ENCODE results near the gene GTF2F1.
A peak's percentile ranks its signal among the peaks of the same experiment; 100 is the strongest.

Gene GTF2F1

DNA sequence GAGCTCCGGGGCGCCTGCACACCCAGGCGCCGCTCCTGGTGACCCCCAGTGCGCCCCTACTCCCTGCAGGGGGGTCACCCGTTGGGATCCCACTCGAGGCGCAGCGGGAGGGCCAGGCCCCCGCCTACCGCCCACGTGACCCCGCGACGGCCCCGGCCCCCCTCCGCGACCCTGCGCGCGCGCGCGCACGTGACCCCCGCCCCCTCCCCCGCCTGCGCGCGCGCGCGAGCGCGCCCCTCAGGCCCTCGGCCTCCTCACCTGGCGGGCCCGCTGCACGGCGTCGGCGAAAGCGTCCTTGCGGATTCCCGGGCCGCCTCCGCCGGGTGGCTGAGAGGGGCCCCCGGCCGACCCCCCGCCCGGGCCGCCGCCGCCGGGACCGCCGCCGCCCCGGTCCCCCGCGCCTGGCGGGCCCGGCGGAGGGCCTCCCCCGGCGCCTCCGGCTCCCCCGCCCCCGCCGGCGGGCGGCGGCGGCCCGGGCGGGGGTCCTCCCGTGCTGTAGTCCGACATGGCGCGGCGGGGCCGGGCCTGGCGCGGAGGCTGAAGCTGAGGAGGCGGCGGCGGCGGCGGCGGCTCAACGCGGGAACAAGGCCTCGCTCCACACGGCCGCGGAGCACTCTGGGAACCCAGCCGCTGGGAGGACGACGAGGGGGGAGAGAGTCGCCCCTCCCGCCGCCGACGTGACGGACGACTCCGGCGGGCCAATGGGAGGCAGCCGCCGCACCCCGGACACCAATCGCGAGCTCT, 31.4 kb upstream of the GTF2F1 start, which contains the start of gene KHSRP:
TSS of gene KHSRP (minus strand) at position 617 of the 744 bp plus-strand sequence. CDS start at position 507, 110 bp downstream.
- no peak for TF ChIP-seq CTCF (IDR thresholded peaks at IDR 0.05; ENCODE audit: insufficient read depth, low read depth, low read length, missing control alignments)
- peak within 1 kb of the TSS; percentile 97 for H3K4me3 ChIP-seq (ENCODE audit: low read length)
- DNase-seq (ENCODE audit: low read depth), result no peak

DNA sequence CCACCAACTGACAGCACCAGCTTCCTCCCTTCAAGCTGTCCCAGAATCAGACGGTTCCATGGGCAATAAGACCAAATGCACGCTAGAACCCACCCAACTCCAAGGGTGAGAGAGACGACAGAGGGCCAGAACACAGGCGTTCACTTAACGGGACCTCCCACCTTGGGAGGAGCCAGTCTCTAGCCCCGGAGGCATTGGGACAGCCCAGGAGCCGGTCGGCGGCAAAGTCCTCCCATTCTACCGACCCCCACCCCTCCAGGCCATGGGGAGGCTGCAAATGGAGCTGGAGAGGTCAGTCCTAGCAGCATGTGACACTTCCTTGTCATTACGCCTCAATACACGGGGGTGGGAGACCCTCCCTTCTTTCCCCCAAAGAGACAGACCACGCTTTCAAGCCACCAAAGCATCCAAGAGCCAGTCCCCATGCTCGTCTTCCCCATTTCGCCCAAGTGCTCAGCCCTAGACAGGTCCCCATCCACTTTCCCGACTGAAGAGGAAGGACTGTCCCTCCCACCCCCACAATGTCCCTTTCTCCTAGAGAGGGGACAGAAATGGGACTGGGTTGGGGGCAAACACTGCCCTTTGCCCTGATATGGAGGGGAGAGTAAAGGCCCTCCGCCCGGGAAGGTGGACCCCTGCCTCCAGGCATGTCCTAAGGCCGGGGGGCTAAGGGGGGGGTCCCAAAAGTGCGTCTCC, 30.7 kb upstream of the GTF2F1 start:
- TF ChIP-seq CTCF (IDR thresholded peaks at IDR 0.05; ENCODE audit: insufficient read depth, low read depth, low read length, missing control alignments), result no peak
- peak overlapping the region; percentile 97 for H3K4me3 ChIP-seq (ENCODE audit: low read length)
- DNase-seq (ENCODE audit: low read depth), result peak; percentile 54

- no peak overlapping the region for H3K4me3 ChIP-seq (ENCODE audit: low read length)
- no peak for TF ChIP-seq CTCF (IDR thresholded peaks at IDR 0.05; ENCODE audit: insufficient read depth, low read depth, low read length, missing control alignments)
- no peak for DNase-seq (ENCODE audit: low read depth)
Measured at GRCh38 chr19:6421075-6422014, 28.4 kb upstream of the GTF2F1 start.

GRCh38 chr19:6418562-6418932, 25.6 kb upstream of the GTF2F1 start:
- DNase-seq (ENCODE audit: low read depth), result no peak
- no peak overlapping the region for H3K4me3 ChIP-seq (ENCODE audit: low read length)
- no peak for TF ChIP-seq CTCF (IDR thresholded peaks at IDR 0.05; ENCODE audit: insufficient read depth, low read depth, low read length, missing control alignments)

DNA sequence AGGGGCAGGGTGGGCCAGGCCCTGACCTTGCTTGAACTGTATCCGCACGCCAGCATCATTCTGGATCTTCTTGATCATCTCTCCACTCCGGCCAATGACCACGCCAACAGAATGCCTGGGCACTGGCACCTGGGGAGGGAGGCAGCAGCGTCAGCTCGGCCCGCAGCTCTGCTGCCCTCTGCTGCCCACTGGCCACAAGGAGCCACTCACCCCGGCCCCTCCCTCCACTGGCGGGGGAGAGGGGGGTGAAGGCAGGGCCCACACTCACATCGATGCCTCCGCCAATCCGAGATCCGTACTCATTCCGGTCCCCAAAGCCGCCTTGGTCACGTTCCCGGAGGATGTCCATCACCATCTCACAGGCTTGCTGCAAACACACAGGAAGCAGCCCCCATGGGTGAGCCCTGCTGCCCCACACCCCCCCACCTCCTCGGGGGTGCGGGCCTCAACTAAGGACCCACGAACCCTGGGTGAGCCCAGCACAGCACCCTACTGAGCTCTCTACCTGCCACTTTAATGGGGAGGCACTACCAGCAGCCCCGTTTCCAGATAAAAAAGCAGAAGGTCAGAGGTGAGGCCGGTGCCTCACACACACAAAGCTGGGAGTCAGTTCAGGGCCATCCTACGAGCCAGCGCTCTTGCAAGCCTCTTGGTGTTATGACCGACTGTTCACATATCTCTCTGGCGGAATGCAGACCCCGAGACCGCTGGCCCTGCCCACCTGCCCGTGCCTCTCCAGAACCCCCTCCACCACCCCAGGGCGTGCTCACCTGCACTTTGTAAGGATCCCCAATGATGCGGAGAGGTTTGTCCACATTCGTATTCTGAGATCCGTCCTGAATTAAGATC, 25.0 kb upstream of the GTF2F1 start:
- no peak overlapping the region for H3K4me3 ChIP-seq (ENCODE audit: low read length)
- TF ChIP-seq CTCF (IDR thresholded peaks at IDR 0.05; ENCODE audit: insufficient read depth, low read depth, low read length, missing control alignments), result peak; percentile 5
- DNase-seq (ENCODE audit: low read depth), result no peak

Data from epithelial cell of esophagus (primary cell).